Astrocyte (in vitro differentiated cells and primary cell): Measurements from ENCODE around the gene DRD2. TPM values are rescaled to one million over a fixed set of nuclear protein-coding genes. Genes with fewer than 3 reads are reported as not detected.

Experiments
- DNase-seq: peaks from one replicate; pipeline ENCODE4 v3.0.0-alpha.2; 2010; ENCODE audit warnings: low read depth
- FAIRE-seq: peaks from 2 replicates; lab custom pipeline; 2011; peaks lifted over from hg19 to GRCh38; lab: Jason Lieb, UNC
- H2AFZ ChIP-seq: 2 replicates; pipeline ENCODE4 v1.6.0; 2012; ENCODE audit warnings: low read depth, low read length, inconsistent platforms
- H3K27ac ChIP-seq: 2 replicates; pipeline ENCODE4 v1.5.1; 2011; ENCODE audit warnings: low read depth, low read length, inconsistent platforms
- H3K27me3 ChIP-seq: 2 replicates; pipeline ENCODE4 v1.6.0; 2011; ENCODE audit warnings: low read length, inconsistent platforms; ENCODE audit not compliant: insufficient read depth
- H3K36me3 ChIP-seq: 2 replicates; pipeline ENCODE4 v1.5.1; 2011; ENCODE audit warnings: low read length, inconsistent platforms; ENCODE audit not compliant: insufficient read depth
- H3K4me1 ChIP-seq: 2 replicates; pipeline ENCODE4 v1.5.1; 2011; ENCODE audit warnings: low read length, inconsistent platforms; ENCODE audit not compliant: insufficient read depth
- H3K4me2 ChIP-seq: 2 replicates; pipeline ENCODE4 v1.6.0; 2012; ENCODE audit warnings: low read length, inconsistent platforms
- H3K4me3 ChIP-seq: 2 replicates; pipeline ENCODE4 v1.5.1; 2011; ENCODE audit warnings: low read depth, mild to moderate bottlenecking, low read length, inconsistent platforms; ENCODE audit not compliant: insufficient read depth
- H3K79me2 ChIP-seq: 2 replicates; pipeline ENCODE4 v1.6.0; 2012; ENCODE audit warnings: mild to moderate bottlenecking, low read length, inconsistent platforms; ENCODE audit not compliant: insufficient read depth
- H3K9ac ChIP-seq: 2 replicates; pipeline ENCODE4 v1.6.0; 2012; ENCODE audit warnings: mild to moderate bottlenecking, low read length, inconsistent platforms
- H3K9me3 ChIP-seq: 2 replicates; pipeline ENCODE4 v1.5.1; 2012; ENCODE audit warnings: low read depth, mild to moderate bottlenecking, low read length, inconsistent platforms; ENCODE audit not compliant: insufficient read depth
- H4K20me1 ChIP-seq: 2 replicates; pipeline ENCODE4 v1.6.0; 2012; ENCODE audit warnings: low read length, inconsistent platforms; ENCODE audit not compliant: insufficient read depth
- H3K27ac Mint-ChIP-seq: one replicate; pipeline ENCODE4 v1.8.0; 2021; ENCODE audit warnings: mild to moderate bottlenecking, mixed read lengths; ENCODE audit not compliant: unreplicated experiment
- H3K27me3 Mint-ChIP-seq: one replicate; pipeline ENCODE4 v1.8.0; 2021; ENCODE audit warnings: low read depth, mixed read lengths; ENCODE audit not compliant: unreplicated experiment
- H3K36me3 Mint-ChIP-seq: one replicate; pipeline ENCODE4 v1.8.0; 2021; ENCODE audit warnings: low read depth, mixed read lengths; ENCODE audit not compliant: unreplicated experiment
- H3K4me1 Mint-ChIP-seq: one replicate; pipeline ENCODE4 v1.8.0; 2021; ENCODE audit warnings: low read depth, mixed read lengths; ENCODE audit not compliant: unreplicated experiment
- H3K4me3 Mint-ChIP-seq: one replicate; pipeline ENCODE4 v1.8.0; 2021; ENCODE audit warnings: mild to moderate bottlenecking, moderate library complexity, mixed read lengths; ENCODE audit not compliant: unreplicated experiment
- H3K9me3 Mint-ChIP-seq: one replicate; pipeline ENCODE4 v1.8.0; 2021; ENCODE audit warnings: mild to moderate bottlenecking, mixed read lengths; ENCODE audit not compliant: unreplicated experiment
- CTCF ChIP-seq: IDR thresholded peaks from 2 replicates; pipeline ENCODE4 v1.5.1; 2011; ENCODE audit warnings: low read depth, mild to moderate bottlenecking, inconsistent platforms, low read length, moderate library complexity; ENCODE audit not compliant: insufficient read depth
- EZH2 ChIP-seq: IDR thresholded peaks from 2 replicates; pipeline ENCODE4 v1.6.1; 2012; ENCODE audit warnings: mild to moderate bottlenecking, low read length, inconsistent platforms; ENCODE audit not compliant: insufficient read depth
- total RNA-seq: library from RNA; stranded (reverse); gene quantifications from 2 replicates; pipeline ENCODE4 v1.2.1, GENCODE V29; 2021

The DRD2 gene
- total RNA-seq, 1 donor from 2014 or later, result not detected

DNA sequence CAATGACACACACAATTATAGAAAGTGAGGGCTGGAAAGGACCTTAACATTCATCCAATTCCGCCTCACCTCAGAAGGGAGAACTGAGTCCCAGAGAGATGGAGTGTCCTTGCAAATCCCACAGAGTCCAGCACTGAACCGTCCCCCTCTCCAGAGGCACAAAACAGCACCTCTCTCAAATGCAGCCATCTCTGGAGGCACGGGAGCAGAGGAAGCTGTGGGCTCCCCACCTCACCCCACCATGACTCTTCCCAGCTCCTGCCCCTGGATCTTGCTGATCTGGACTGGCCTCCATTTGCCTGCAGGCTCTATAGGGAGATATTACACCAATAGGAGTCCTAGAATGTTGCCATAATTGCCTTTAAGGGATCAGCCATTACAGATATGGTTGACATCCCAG lies 1.4 kb upstream of the DRD2 start:
- H3K27ac Mint-ChIP-seq, result no peak overlapping the region
- FAIRE-seq (no peak), DNase-seq (no peak)
- Histone ChIP-seq H3K4me3 (no peak overlapping the region), H3K27me3 (peaks cover 42% of the 10 kb centered on the region), H4K20me1 (peaks cover 5% of the 10 kb centered on the region), H3K4me1 (no peaks in the 10 kb centered on the region), H3K4me2 (no peak overlapping the region), H3K9ac (no peak overlapping the region), H3K79me2 (no peaks in the 10 kb centered on the region), H3K9me3 (no peaks in the 10 kb centered on the region), H2AFZ (no peak overlapping the region), H3K27ac (no peak overlapping the region), H3K36me3 (no peaks in the 10 kb centered on the region)
- no peaks in the 10 kb centered on the region for H3K36me3 Mint-ChIP-seq
- H3K9me3 Mint-ChIP-seq, result peaks cover 2% of the 10 kb centered on the region
- no peak for TF ChIP-seq EZH2
- no peak for TF ChIP-seq CTCF
- H3K4me3 Mint-ChIP-seq, result no peak overlapping the region
- H3K27me3 Mint-ChIP-seq, result peaks cover 78% of the 10 kb centered on the region
- H3K4me1 Mint-ChIP-seq, result peaks cover 6% of the 10 kb centered on the region

GRCh38 chr11:113474362-113475159 lies 637 bp downstream of the DRD2 start:
- no peaks in the 10 kb centered on the region for H3K4me1 ChIP-seq
- H3K4me3 ChIP-seq, result peak overlapping the region; percentile 35
- H3K9ac ChIP-seq, result no peak overlapping the region
- H3K27me3 Mint-ChIP-seq, result peaks cover 84% of the 10 kb centered on the region
- peaks cover 5% of the 10 kb centered on the region for H3K4me1 Mint-ChIP-seq
- TF ChIP-seq CTCF, result no peak
- TF ChIP-seq EZH2, result peak; percentile 76
- DNase-seq (peak; percentile 60), FAIRE-seq (no peak)
- H3K36me3 ChIP-seq, result no peaks in the 10 kb centered on the region
- H3K9me3 ChIP-seq, result no peaks in the 10 kb centered on the region
- peaks cover 2% of the 10 kb centered on the region for H3K9me3 Mint-ChIP-seq
- peaks cover 5% of the 10 kb centered on the region for H4K20me1 ChIP-seq
- peaks cover 42% of the 10 kb centered on the region for H3K27me3 ChIP-seq
- H3K36me3 Mint-ChIP-seq, result no peaks in the 10 kb centered on the region
- H3K4me3 Mint-ChIP-seq, result peak overlapping the region; percentile 34
- H2AFZ ChIP-seq, result peak overlapping the region; percentile 49
- no peak overlapping the region for H3K27ac ChIP-seq
- H3K27ac Mint-ChIP-seq, result no peak overlapping the region
- H3K79me2 ChIP-seq, result no peaks in the 10 kb centered on the region
- peak overlapping the region; percentile 80 for H3K4me2 ChIP-seq

DNA sequence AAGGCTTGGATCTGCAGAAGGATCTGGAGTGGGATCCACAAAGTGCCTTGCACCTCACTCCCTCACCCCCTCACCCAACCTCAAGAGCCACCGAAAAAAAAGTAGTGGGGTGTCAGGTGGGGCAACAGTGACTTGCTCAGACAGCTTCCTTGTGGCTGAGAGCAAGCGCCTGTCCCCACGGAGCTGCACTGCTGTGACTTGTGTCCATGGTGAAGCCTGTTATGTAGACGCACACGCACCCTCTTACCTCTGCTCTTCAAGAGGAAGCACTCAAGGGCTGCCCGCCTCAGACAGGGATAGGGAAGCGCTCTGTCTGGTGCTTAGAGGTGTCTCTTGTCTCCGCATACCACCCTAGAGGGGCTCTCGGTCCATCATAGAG lies 1.2 kb downstream of the DRD2 start:
- H3K27ac Mint-ChIP-seq, result no peak overlapping the region
- H3K9me3 ChIP-seq, result no peaks in the 10 kb centered on the region
- TF ChIP-seq CTCF (no peak), EZH2 (no peak)
- H3K9me3 Mint-ChIP-seq, result peaks cover 2% of the 10 kb centered on the region
- DNase-seq, result no peak
- H3K27ac ChIP-seq, result no peak overlapping the region
- no peaks in the 10 kb centered on the region for H3K79me2 ChIP-seq
- no peaks in the 10 kb centered on the region for H3K4me1 ChIP-seq
- no peaks in the 10 kb centered on the region for H3K36me3 ChIP-seq
- peaks cover 7% of the 10 kb centered on the region for H3K4me1 Mint-ChIP-seq
- no peak overlapping the region for H2AFZ ChIP-seq
- peaks cover 5% of the 10 kb centered on the region for H4K20me1 ChIP-seq
- H3K4me3 Mint-ChIP-seq, result no peak overlapping the region
- no peaks in the 10 kb centered on the region for H3K36me3 Mint-ChIP-seq
- peaks cover 39% of the 10 kb centered on the region for H3K27me3 ChIP-seq
- H3K4me3 ChIP-seq, result no peak overlapping the region
- H3K9ac ChIP-seq, result no peak overlapping the region
- peak overlapping the region; percentile 80 for H3K4me2 ChIP-seq
- peaks cover 79% of the 10 kb centered on the region for H3K27me3 Mint-ChIP-seq
- FAIRE-seq, result no peak
